ENCODE data around the gene MDFIC. TPM values are rescaled to one million over a fixed set of nuclear protein-coding genes. Genes with fewer than 3 reads are reported as not detected.

Gene MDFIC
- total and polyA plus RNA-seq, 7 donors, result 4.4 to 58.1 (median 33.0) TPM

GRCh38 chr7:115066050-115066449 lies 144.2 kb downstream of the MDFIC start:
- Histone ChIP-seq H3K9me3 (no peaks in the 10 kb centered on the region), H3K4me1 (no peaks in the 10 kb centered on the region), H3K27ac (no peak overlapping the region), H3K36me3 (no peaks in the 10 kb centered on the region), H3K4me3 (no peak overlapping the region), H3K27me3 (no peaks in the 10 kb centered on the region)
- DNase-seq, result no peak
- no peak for TF ChIP-seq EP300 (IDR thresholded peaks at IDR 0.05)
- 51 to 89% methylated on average over 2 of the region's 2 CpGs for WGBS, 2 donors
- intact Hi-C loops (cut with DNase I), result no loop called here

- intact Hi-C loops (cut with DNase I), result no loop called here
- Histone ChIP-seq H3K36me3 (no peaks in the 10 kb centered on the region), H3K4me1 (no peaks in the 10 kb centered on the region), H3K9me3 (no peaks in the 10 kb centered on the region), H3K27me3 (no peaks in the 10 kb centered on the region), H3K27ac (no peak overlapping the region), H3K4me3 (no peak overlapping the region)
- TF ChIP-seq EP300 (IDR thresholded peaks at IDR 0.05) (no peak), POLR2AphosphoS5 (IDR thresholded peaks at IDR 0.05) (no peak), CTCF (IDR thresholded peaks at IDR 0.05) (no peak), POLR2A (IDR thresholded peaks at IDR 0.05) (no peak)
- DNase-seq, result no peak
- 67 to 79% methylated on average over 1 of the region's 1 CpG for WGBS, 2 donors
Measured at GRCh38 chr7:115066634-115067033, 144.7 kb downstream of the MDFIC start.

- H3K27me3 ChIP-seq, result no peaks in the 10 kb centered on the region
- WGBS, 2 donors, result 92 to 93% methylated on average over 1 of the region's 1 CpG
- TF ChIP-seq EP300 (IDR thresholded peaks at IDR 0.05), result no peak
- TF ChIP-seq POLR2AphosphoS5 (IDR thresholded peaks at IDR 0.05), result no peak
- TF ChIP-seq POLR2A (IDR thresholded peaks at IDR 0.05), result no peak
- no peak for TF ChIP-seq CTCF (IDR thresholded peaks at IDR 0.05)
- intact Hi-C loops (cut with DNase I), result no loop called here
- H3K9me3 ChIP-seq, result no peaks in the 10 kb centered on the region
- H3K4me3 ChIP-seq, result no peak overlapping the region
- H3K27ac ChIP-seq, result no peak overlapping the region
- no peaks in the 10 kb centered on the region for H3K36me3 ChIP-seq
- no peak for DNase-seq
- H3K4me1 ChIP-seq, result no peaks in the 10 kb centered on the region
Measured at GRCh38 chr7:115068220-115068619, 146.3 kb downstream of the MDFIC start.

Measured in sigmoid colon (tissue), 7 donors.